ENCODE data around the gene PDGFA. TPM values are rescaled to one million over a fixed set of nuclear protein-coding genes. Genes with fewer than 3 reads are reported as not detected.
A peak's percentile ranks its signal among the peaks of the same experiment; 100 is the strongest.

The PDGFA gene
- total and polyA plus RNA-seq, 2 experiments from 2014 or later, result 4.7 to 8.4 TPM

DNA sequence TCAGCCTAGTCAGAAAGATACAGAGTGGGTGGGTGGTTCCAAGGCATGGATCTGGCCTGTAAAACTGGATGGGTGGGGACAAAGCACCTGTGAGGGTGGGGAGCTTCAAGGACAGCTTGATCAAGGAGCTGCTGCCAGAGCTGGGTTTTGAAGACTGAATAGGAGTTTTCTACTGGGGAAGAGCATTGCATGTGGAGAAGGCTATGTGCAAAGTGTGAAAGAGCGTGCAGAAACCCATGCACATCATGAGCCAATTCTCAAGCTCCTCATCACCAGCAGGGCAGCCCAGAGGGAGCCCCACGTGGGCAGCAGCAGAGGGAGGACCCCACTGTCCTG is 58.6 kb downstream of the PDGFA start:
- Histone ChIP-seq H3K79me2 (ENCODE audit: insufficient read depth) (no peaks in the 10 kb centered on the region), H3F3A (ENCODE audit: insufficient read depth) (no peaks in the 10 kb centered on the region; the same call in 1 of the 2 replicates), H3K9me3 (ENCODE audit: low read depth) (no peaks in the 10 kb centered on the region), H4K20me1 (ENCODE audit: insufficient read depth) (no peaks in the 10 kb centered on the region), H3K9ac (peak overlapping the region; percentile 47; the same call in 1 of the 2 replicates), H3K36me3 (ENCODE audit: low read depth) (no peaks in the 10 kb centered on the region), H3K4me2 (ENCODE audit: unreplicated experiment) (peak overlapping the region; percentile 44), H3K9me2 (ENCODE audit: insufficient read depth) (no peaks in the 10 kb centered on the region), H2AFZ (peak overlapping the region; percentile 86), H3K4me1 (ENCODE audit: insufficient read depth) (0 out of 2 replicates have a peak, but pooled peaks cover 10% of the 10 kb centered on the region), H3K4me3 (no peak overlapping the region), H3K27ac (no peak overlapping the region), H3K27me3 (replicated peaks; ENCODE audit: insufficient read depth) (no peaks in the 10 kb centered on the region)
- WGBS, 2 experiments (ENCODE audit: low coverage in 1 of 2, low lambda C conversion rate in 2 of 2, missing lambda C conversion rate in 2 of 2), result 34 to 45% methylated on average over 2 of the region's 2 CpGs
- in situ Hi-C loops (cut with MboI), result no loop called here
- DNase-seq, result no peak
- TF ChIP-seq EZH2 (IDR thresholded peaks at IDR 0.05; ENCODE audit: insufficient read depth, poor library complexity, severe bottlenecking) (no peak), EZH2phosphoT487 (IDR thresholded peaks at IDR 0.05; ENCODE audit: insufficient read depth, low read depth) (no peak)

DNA sequence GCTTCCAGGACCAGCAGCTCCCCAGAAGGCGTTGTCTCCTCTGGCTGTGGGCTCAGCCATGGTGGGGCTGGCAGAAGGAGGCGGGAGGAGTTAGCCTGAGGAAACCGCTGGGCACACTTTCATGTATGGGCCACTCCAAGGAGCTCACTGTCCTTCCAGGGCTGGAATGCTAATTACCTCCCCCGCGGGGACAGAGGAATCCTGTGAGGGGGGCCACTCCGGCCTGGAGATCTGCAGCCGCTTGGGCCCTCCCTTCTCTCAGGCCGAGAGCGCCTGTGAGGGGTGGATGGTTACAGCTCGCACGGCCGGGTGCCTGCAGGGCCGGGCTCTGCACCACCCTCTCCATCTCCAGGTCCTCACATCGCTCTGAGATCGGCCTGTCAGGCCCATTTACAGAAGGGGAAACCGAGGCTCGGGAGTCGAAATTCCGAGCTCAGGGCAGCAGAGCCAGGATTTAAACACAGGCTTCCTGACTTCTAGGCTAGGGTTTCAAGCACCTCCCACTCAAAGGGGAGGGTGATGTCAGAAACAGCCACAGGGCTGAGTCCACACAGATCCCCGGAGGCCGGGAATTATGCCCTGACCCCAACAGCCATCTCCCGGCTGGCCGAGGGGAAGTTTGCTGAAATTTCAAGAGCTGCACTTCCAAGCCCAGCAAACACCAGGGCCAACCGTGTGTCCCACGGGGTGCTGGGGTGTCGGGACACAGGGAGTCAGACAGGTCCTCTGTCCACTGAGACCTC is 59.1 kb downstream of the PDGFA start:
- Histone ChIP-seq H3K4me3 (peak overlapping the region; percentile 43), H3K36me3 (ENCODE audit: low read depth) (no peaks in the 10 kb centered on the region), H3K27ac (no peak overlapping the region), H3K27me3 (replicated peaks; ENCODE audit: insufficient read depth) (no peaks in the 10 kb centered on the region), H3F3A (ENCODE audit: insufficient read depth) (no peaks in the 10 kb centered on the region; the same call in 1 of the 2 replicates), H3K4me2 (ENCODE audit: unreplicated experiment) (peak overlapping the region; percentile 44), H3K9me3 (ENCODE audit: low read depth) (no peaks in the 10 kb centered on the region), H4K20me1 (ENCODE audit: insufficient read depth) (no peaks in the 10 kb centered on the region), H3K4me1 (ENCODE audit: insufficient read depth) (0 out of 2 replicates have a peak, but pooled peaks cover 10% of the 10 kb centered on the region), H3K9me2 (ENCODE audit: insufficient read depth) (no peaks in the 10 kb centered on the region), H3K9ac (peak overlapping the region; percentile 47), H2AFZ (peak overlapping the region; percentile 86), H3K79me2 (ENCODE audit: insufficient read depth) (no peaks in the 10 kb centered on the region)
- peak; percentile 73 for DNase-seq
- TF ChIP-seq EZH2 (IDR thresholded peaks at IDR 0.05; ENCODE audit: insufficient read depth, poor library complexity, severe bottlenecking) (no peak), EZH2phosphoT487 (IDR thresholded peaks at IDR 0.05; ENCODE audit: insufficient read depth, low read depth) (no peak)
- WGBS, 2 experiments (ENCODE audit: low coverage in 1 of 2, low lambda C conversion rate in 2 of 2, missing lambda C conversion rate in 2 of 2), result 9 to 10% methylated on average over 26 of the region's 26 CpGs
- in situ Hi-C loops (cut with MboI), result no loop called here

DNA sequence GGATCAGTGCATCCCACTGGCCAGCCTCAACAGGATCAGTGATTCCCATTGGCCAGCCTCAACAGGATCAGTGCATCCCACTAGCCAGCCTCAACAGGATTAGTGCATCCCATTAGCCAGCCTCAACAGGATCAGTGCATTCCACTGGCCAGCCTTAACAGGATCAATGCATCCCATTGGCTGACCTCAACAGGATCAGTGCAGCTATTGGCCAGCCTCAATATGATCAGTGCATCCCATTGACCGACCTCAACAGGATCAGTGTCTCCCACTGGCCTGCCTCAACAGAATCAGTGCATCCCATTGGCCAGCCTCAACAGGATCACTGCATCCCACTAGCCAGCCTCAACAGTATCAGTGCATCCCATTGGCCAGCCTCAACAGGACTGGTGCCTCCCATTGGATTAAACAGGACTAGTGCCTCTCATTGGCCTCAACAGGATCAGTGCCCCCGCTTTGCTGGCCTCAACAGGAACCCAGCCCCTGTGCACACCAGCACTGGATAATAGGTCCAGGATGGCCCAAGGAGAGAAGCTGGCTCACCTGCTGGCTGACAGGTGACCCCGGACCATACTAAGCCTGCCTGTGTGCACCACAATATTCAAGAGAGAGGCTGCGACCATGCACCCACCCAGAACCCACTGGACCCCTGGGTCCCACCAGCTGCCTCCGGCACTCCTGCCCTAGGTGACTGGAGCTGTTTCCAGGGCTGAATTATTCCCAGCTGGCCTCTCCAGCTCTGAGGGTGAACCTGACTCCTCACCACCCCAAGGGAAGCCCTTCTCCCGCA is 59.9 kb downstream of the PDGFA start:
- Histone ChIP-seq H3F3A (ENCODE audit: insufficient read depth) (no peaks in the 10 kb centered on the region; the same call in 1 of the 2 replicates), H3K9ac (peak overlapping the region; percentile 47), H4K20me1 (ENCODE audit: insufficient read depth) (no peaks in the 10 kb centered on the region), H3K79me2 (ENCODE audit: insufficient read depth) (no peaks in the 10 kb centered on the region), H3K9me2 (ENCODE audit: insufficient read depth) (no peaks in the 10 kb centered on the region), H3K27ac (no peak overlapping the region), H3K9me3 (ENCODE audit: low read depth) (no peaks in the 10 kb centered on the region), H2AFZ (peak overlapping the region; percentile 86), H3K4me1 (ENCODE audit: insufficient read depth) (0 out of 2 replicates have a peak, but pooled peaks cover 10% of the 10 kb centered on the region), H3K4me3 (no peak overlapping the region), H3K27me3 (replicated peaks; ENCODE audit: insufficient read depth) (no peaks in the 10 kb centered on the region), H3K36me3 (ENCODE audit: low read depth) (no peaks in the 10 kb centered on the region), H3K4me2 (ENCODE audit: unreplicated experiment) (peak overlapping the region; percentile 44)
- TF ChIP-seq EZH2 (IDR thresholded peaks at IDR 0.05; ENCODE audit: insufficient read depth, poor library complexity, severe bottlenecking), result no peak
- TF ChIP-seq EZH2phosphoT487 (IDR thresholded peaks at IDR 0.05; ENCODE audit: insufficient read depth, low read depth), result no peak
- no peak for DNase-seq
- in situ Hi-C loops (cut with MboI), result no loop called here
- WGBS, 2 experiments (ENCODE audit: low coverage in 1 of 2, low lambda C conversion rate in 2 of 2, missing lambda C conversion rate in 2 of 2), result 64 to 72% methylated on average over 6 of the region's 6 CpGs

DNA sequence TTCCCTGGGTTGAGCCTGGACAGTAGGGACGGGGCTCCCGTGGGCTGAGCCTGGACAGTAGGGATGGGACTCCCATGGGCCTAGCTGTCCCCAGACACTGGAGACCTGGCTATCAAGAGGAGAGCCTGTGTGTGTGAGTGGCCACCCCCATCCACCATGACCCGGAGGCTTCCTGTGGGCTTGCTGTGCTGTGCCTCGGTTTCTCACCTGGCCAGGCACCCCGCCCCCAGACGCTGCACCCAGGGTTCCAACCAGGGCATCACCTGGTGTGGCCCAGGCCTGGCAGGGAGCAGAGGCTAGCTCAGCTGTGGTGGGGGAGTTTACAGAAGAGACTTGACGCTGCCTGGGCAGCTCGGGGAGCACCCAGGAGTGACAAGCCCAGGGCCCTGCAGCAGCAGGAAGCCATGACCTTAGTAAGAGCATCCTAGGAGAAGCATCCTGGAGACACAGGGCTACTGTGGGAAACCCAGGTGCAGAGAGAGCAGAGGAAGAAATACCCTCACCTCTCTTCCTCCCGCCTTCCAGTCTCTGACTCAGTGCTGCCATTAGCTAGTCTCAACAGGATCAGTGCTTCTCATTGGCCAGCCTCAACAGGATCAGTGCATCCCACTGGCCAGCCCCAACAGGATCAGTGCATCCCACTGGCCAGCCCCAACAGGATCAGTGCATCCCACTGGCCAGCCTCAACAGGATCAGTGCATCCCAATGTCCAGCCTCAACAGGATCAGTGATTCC is 61.0 kb downstream of the PDGFA start:
- no peak overlapping the region for H3K9ac ChIP-seq
- H3K4me2 ChIP-seq (ENCODE audit: unreplicated experiment), result no peak overlapping the region
- H3K79me2 ChIP-seq (ENCODE audit: insufficient read depth), result no peaks in the 10 kb centered on the region
- no peak overlapping the region for H2AFZ ChIP-seq
- no peaks in the 10 kb centered on the region for H3K36me3 ChIP-seq (ENCODE audit: low read depth)
- no peaks in the 10 kb centered on the region for H3K9me3 ChIP-seq (ENCODE audit: low read depth)
- DNase-seq, result no peak
- no peaks in the 10 kb centered on the region for H3K27me3 ChIP-seq (replicated peaks; ENCODE audit: insufficient read depth)
- 0 out of 2 replicates have a peak, but pooled peaks cover 10% of the 10 kb centered on the region for H3K4me1 ChIP-seq (ENCODE audit: insufficient read depth)
- no peaks in the 10 kb centered on the region for H3K9me2 ChIP-seq (ENCODE audit: insufficient read depth)
- H3K4me3 ChIP-seq, result no peak overlapping the region
- no peaks in the 10 kb centered on the region; the same call in 1 of the 2 replicates for H3F3A ChIP-seq (ENCODE audit: insufficient read depth)
- no peaks in the 10 kb centered on the region for H4K20me1 ChIP-seq (ENCODE audit: insufficient read depth)
- in situ Hi-C loops (cut with MboI), result no loop called here
- WGBS, 2 experiments (ENCODE audit: low coverage in 1 of 2, low lambda C conversion rate in 2 of 2, missing lambda C conversion rate in 2 of 2), result 86 to 88% methylated on average over 7 to 9 of the region's 9 CpGs
- TF ChIP-seq EZH2phosphoT487 (IDR thresholded peaks at IDR 0.05; ENCODE audit: insufficient read depth, low read depth) (no peak), EZH2 (IDR thresholded peaks at IDR 0.05; ENCODE audit: insufficient read depth, poor library complexity, severe bottlenecking) (no peak)
- no peak overlapping the region for H3K27ac ChIP-seq

All from GM23248 (cell line).